Coronary artery (tissue), 2 donors: ENCODE data around the gene ANKRD6.

ENCODE experiments used
- DNase-seq: peaks from one replicate; pipeline ENCODE4 v3.0.0-alpha.2; 2017; ENCODE audit warnings: low spot score
- H3K27ac ChIP-seq, 2 donors: fragments of 200-600 bp; sonication (generic); one replicate each; pipeline ENCODE4 v1.5.1; 2016 to 2019
- H3K4me3 ChIP-seq: fragments of 200-600 bp; sonication (generic); 2 replicates; pipeline ENCODE4 v1.5.1; 2016; ENCODE audit warnings: mild to moderate bottlenecking, moderate library complexity
- TF ChIP-seq, protein P1 (sequence below): fragments of 200-600 bp; sonication (generic); IDR thresholded peaks from one replicate; pipeline ENCODE4 v1.5.1; 2019; ENCODE audit warnings: antibody characterized with exemption

Gene ANKRD6

DNA sequence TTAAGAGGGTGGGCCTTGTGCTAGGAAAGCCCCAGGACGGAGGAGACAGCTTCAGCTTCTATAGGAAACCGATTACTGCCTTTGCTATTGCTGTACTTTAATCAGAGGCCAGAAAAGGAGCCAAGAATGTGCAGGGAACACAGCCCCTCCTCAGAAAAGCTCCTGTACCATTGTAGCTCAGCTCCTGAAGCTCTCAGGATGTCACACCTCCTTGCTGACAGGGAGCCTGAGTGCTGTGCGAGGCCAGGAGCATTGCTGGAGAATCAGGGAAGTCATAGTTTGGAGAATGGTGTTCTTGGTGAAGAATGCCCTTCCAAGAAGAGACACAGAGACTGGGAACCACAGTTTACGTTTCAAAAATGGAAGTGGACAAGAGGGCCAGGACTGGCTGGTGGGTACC is 158.8 kb downstream of the ANKRD6 start:
- no peak overlapping the region for H3K27ac ChIP-seq
- DNase-seq, result no peak
- H3K4me3 ChIP-seq, result no peak overlapping the region
- TF ChIP-seq, protein P1, sequence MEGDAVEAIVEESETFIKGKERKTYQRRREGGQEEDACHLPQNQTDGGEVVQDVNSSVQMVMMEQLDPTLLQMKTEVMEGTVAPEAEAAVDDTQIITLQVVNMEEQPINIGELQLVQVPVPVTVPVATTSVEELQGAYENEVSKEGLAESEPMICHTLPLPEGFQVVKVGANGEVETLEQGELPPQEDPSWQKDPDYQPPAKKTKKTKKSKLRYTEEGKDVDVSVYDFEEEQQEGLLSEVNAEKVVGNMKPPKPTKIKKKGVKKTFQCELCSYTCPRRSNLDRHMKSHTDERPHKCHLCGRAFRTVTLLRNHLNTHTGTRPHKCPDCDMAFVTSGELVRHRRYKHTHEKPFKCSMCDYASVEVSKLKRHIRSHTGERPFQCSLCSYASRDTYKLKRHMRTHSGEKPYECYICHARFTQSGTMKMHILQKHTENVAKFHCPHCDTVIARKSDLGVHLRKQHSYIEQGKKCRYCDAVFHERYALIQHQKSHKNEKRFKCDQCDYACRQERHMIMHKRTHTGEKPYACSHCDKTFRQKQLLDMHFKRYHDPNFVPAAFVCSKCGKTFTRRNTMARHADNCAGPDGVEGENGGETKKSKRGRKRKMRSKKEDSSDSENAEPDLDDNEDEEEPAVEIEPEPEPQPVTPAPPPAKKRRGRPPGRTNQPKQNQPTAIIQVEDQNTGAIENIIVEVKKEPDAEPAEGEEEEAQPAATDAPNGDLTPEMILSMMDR, result no peak

DNA sequence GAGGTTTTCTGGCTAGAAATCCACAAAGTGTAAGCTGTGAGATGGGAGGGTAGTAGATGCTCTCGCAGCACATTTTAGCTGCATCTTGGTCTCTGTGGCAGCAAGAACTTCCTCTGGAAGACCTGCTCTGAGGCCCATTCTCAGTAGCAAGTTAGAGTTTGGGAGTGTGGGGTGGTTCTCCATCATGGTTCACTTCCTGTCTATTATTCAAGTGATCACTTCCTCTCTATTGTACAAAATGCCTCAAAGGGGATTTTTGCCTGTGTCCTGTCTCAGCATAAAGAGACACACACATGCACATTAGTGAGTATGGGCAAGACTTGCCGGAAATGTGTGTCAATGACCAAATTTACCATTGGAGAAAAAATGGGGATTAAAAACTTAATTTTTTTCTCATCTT is 163.1 kb downstream of the ANKRD6 start:
- Histone ChIP-seq H3K27ac (no peak overlapping the region), H3K4me3 (no peak overlapping the region)
- DNase-seq, result no peak
- TF ChIP-seq, protein P1, result no peak

DNA sequence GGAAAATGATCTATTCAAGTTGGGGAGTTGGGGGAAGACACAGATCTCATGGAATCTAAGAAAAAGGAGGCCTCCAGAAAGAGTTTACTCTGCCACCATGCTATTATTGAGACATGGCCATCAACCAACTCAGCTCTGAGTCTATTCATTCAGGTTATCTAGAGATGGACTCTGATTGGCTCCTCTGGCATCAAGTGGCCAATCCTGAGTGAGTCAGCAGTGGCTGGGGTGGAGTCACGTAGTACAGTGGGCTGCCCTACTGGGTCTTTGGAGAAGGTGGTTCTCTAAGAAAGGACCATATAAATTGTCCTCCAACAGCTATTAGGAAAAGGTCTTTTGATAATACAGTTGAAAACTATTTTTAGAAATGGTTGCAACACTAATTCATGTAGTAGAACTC is 163.5 kb downstream of the ANKRD6 start:
- TF ChIP-seq, protein P1, result no peak
- no peak for DNase-seq
- no peak overlapping the region for H3K4me3 ChIP-seq
- peak overlapping the region in 1 of 2 donors; percentile 49 for H3K27ac ChIP-seq

DNA sequence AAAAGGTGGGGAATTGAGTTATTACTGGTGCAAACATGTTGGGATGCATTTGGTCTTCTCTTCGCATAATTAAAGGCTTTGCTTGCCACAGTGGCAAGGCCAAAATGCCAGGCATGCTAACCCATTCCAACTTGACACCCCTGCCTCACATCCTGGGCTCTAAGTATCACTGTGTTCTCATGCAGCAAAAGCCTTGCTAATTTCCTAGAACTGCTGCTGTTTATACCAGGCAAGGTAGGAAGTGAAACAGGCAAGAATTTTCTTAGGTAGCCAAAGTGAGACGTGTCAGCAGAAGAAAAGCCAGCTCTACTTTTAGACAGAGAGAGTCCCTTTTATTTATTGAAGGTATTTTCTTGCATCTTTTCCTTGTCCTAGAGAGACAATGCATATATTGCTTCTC is 164.4 kb downstream of the ANKRD6 start:
- DNase-seq, result no peak
- Histone ChIP-seq H3K4me3 (no peak overlapping the region), H3K27ac (no peak overlapping the region)
- TF ChIP-seq, protein P1, result no peak

DNA sequence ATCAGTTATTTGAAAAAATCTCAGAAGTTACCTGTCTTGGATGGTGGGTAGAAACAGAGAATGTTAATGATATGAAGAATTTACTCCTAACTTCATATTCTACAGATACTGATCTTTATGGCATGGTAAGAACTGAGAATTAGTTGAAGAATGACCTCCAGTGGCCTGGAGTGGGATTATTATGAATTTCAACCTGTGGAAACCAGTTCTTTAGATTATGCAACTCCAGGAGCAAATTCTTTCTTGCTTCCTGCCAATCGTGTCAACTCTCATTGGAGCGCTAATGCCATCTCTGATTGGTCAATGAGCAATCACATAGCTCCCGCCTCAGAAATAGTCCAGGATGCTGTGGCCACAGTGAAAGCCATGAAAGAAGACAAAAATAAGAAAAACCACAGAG is 165.0 kb downstream of the ANKRD6 start:
- Histone ChIP-seq H3K4me3 (no peak overlapping the region), H3K27ac (no peak overlapping the region)
- TF ChIP-seq, protein P1, result no peak
- no peak for DNase-seq

DNA sequence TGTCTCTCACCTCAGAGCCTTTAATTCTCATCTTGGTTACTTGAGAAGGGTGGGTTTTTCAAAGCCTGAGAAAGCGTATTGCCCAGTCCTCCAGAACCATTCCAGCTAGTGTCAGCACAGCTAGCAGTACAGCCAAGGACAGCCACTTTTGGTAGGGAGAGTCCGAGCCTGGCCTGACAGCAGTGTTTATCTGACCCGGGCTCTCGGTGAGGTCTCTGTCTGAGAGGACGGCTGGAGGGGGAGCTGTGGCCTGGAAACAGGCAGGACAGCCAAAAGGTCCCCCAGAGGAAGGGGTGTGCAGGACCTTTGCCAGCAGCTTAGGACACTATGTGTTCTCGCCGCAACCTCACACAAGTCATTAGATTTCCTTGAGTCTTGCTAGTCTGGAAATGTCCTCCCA is 166.8 kb downstream of the ANKRD6 start:
- TF ChIP-seq, protein P1, result no peak
- DNase-seq, result no peak
- peak overlapping the region; percentile 17 to 73 for H3K27ac ChIP-seq
- H3K4me3 ChIP-seq, result peak overlapping the region; percentile 30

DNA sequence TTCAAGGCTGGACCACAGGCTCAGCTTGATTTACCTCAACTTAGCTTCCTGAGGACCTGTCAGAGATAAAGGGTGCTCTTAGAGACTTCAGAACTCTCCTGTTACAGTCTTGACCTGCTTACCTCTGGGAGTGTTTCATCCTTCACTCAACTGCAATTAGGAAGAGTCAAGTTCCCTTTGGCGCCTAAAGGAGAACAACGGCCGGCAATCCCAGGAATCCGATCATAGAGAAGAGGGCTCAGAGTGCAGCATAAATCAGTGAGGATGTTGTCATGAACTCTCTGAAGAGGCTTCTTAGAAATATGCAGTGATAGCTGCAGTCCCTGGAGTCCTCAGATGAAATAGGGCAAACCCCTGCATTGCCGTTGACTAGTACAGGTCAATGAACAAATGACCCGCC is 169.2 kb downstream of the ANKRD6 start:
- Histone ChIP-seq H3K27ac (no peak overlapping the region), H3K4me3 (no peak overlapping the region)
- DNase-seq, result no peak
- TF ChIP-seq, protein P1, result no peak
